ENCODE results near the gene VPS37D. TPM values are rescaled to one million over a fixed set of nuclear protein-coding genes. Genes with fewer than 3 reads are reported as not detected.

VPS37D gene
- total RNA-seq, 1 experiment from 2014 or later = 0.85 TPM

DNA sequence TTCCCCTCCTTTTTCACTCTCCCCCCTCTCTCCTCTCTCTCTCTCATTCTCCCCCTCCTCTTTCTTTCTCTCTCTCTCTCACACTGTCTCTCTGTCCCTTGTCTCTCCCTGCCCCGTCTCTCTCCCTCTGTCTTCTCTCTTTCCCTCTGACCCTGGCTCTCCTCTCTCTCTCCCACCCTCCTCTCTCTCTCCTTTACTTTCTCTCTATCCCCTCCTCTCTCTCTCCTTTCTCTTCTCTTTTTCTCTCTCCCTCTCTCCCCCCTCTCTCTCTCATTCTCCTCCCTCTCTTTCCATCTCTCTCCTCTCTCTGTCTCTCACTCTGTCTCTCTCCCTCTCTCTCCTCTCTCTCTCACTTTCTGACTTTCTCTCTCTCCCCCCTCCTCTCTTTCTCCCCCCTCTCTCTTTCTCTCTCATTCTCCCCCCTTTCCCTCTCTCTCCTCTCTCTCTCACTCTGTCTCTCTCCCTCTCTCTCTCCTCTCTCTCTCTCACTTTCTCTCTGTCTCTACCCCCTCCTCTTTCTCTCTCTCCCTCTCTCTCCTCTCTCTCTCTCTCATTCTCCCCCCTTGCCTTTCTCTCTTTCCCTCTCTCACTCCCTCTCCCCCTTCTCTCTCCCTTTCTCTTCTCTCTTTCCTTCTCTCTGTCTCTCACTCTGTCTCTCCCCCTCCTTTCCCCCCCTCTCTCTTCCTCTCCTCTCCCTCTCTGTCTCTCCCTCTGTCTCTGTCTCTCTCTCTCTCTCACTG is 18.9 kb upstream of the VPS37D start:
- no peak for DNase-seq
- Histone ChIP-seq H3K4me2 (ENCODE audit: insufficient read depth, insufficient read length, low read length) (peak overlapping the region; percentile 65), H2BK15ac (ENCODE audit: low read depth, low read length) (no peak overlapping the region), H3K27ac (ENCODE audit: insufficient read length, low read depth, low read length) (no peak overlapping the region), H3K18ac (ENCODE audit: insufficient read length, low read depth, low read length) (no peak overlapping the region), H2BK12ac (ENCODE audit: insufficient read length, low read depth, low read length) (no peak overlapping the region), H3K79me1 (ENCODE audit: insufficient read depth, low read depth, low read length, poor library complexity, severe bottlenecking) (no peaks in the 10 kb centered on the region), H4K91ac (ENCODE audit: insufficient read length, low read depth, low read length) (no peak overlapping the region), H3K14ac (ENCODE audit: insufficient read depth, low read length) (no peak overlapping the region), H3K9ac (ENCODE audit: extremely low read depth, insufficient read length, low read length) (no peak overlapping the region), H3K9me3 (ENCODE audit: control insufficient read depth, low read depth, low read length) (no peaks in the 10 kb centered on the region), H3K23ac (ENCODE audit: insufficient read length, low read depth, low read length) (no peak overlapping the region), H2AK5ac (ENCODE audit: insufficient read length, low read length) (no peak overlapping the region), H2BK20ac (ENCODE audit: low read depth, low read length, poor library complexity, severe bottlenecking) (no peak overlapping the region), H3K56ac (ENCODE audit: insufficient read length, low read depth, low read length) (no peak overlapping the region), H2BK5ac (ENCODE audit: insufficient read length, low read length) (no peak overlapping the region), H4K5ac (ENCODE audit: insufficient read length, low read depth, low read length) (no peak overlapping the region), H3K4me1 (ENCODE audit: insufficient read depth, low read length) (0 out of 2 replicates have a peak, but pooled peaks cover 3% of the 10 kb centered on the region), H4K20me1 (ENCODE audit: control insufficient read depth, insufficient read depth, insufficient read length) (no peaks in the 10 kb centered on the region), H2AFZ (ENCODE audit: low read length) (no peak overlapping the region), H4K8ac (replicated peaks; ENCODE audit: insufficient read length, low read depth, low read length) (no peak overlapping the region), H3K79me2 (ENCODE audit: insufficient read depth, low read length) (no peaks in the 10 kb centered on the region), H3K4ac (ENCODE audit: low read depth, low read length) (no peak overlapping the region), H3K27me3 (ENCODE audit: insufficient read depth, low read length) (peaks cover 4% of the 10 kb centered on the region; the same call in 1 of the 2 replicates), H3T11ph (ENCODE audit: low read length) (no peak overlapping the region), H2BK120ac (ENCODE audit: low read depth, low read length, poor library complexity, severe bottlenecking) (no peak overlapping the region), H3K23me2 (ENCODE audit: insufficient read length, low read depth, low read length, poor library complexity, severe bottlenecking) (peaks cover 8% of the 10 kb centered on the region)
- H3K27ac Mint-ChIP-seq = no peak overlapping the region
- peaks cover 86% of the 10 kb centered on the region for H3K27me3 Mint-ChIP-seq (ENCODE audit: low read depth)
- H3K4me3 Mint-ChIP-seq = peak overlapping the region; percentile 58 to 85
- peaks cover 9 to 32% of the 10 kb centered on the region in 2 experiments for H3K4me1 Mint-ChIP-seq
- H3K9me3 Mint-ChIP-seq = no peaks in the 10 kb centered on the region; a peak in 2 of 5 replicates
- no CpG with 5 or more reads among the region's 1 CpG for WGBS (ENCODE audit: extremely low coverage, insufficient read length, low lambda C conversion rate)
- TF ChIP-seq, protein P1, sequence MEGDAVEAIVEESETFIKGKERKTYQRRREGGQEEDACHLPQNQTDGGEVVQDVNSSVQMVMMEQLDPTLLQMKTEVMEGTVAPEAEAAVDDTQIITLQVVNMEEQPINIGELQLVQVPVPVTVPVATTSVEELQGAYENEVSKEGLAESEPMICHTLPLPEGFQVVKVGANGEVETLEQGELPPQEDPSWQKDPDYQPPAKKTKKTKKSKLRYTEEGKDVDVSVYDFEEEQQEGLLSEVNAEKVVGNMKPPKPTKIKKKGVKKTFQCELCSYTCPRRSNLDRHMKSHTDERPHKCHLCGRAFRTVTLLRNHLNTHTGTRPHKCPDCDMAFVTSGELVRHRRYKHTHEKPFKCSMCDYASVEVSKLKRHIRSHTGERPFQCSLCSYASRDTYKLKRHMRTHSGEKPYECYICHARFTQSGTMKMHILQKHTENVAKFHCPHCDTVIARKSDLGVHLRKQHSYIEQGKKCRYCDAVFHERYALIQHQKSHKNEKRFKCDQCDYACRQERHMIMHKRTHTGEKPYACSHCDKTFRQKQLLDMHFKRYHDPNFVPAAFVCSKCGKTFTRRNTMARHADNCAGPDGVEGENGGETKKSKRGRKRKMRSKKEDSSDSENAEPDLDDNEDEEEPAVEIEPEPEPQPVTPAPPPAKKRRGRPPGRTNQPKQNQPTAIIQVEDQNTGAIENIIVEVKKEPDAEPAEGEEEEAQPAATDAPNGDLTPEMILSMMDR (conservative IDR thresholded peaks at IDR 0.05) = no peak
- peaks cover 0 to 1% (median 0%) of the 10 kb centered on the region in 3 experiments; a peak in 2 of 7 replicates for H3K36me3 Mint-ChIP-seq (ENCODE audit: insufficient read depth in 1 of 3, low read depth in 3 of 3)

Measured in H9 (cell line).